Transverse colon (tissue), 4 donors: ENCODE measurements around the gene NFE2L3. TPM values are rescaled to one million over a fixed set of nuclear protein-coding genes. Genes with fewer than 3 reads are reported as not detected.
"Not testable (repeated sequence)": the region's sequence is repeated elsewhere in the genome, so short reads cannot be mapped to it uniquely, and the experiment has no call there.

ENCODE experiments used
- DNase-seq: peaks from one replicate; pipeline ENCODE4 v3.0.0-alpha.2; 2019
- H3K27ac ChIP-seq, 4 donors: fragments of 200-600 bp; sonication (generic); 2 replicates each; pipeline ENCODE4 v1.5.1; 2016 to 2018; ENCODE audit warnings: inconsistent platforms in 4 of 4
- H3K27me3 ChIP-seq: fragments of 200-600 bp; sonication (generic); 2 replicates; pipeline ENCODE4 v1.5.1; 2017; ENCODE audit warnings: inconsistent platforms
- H3K36me3 ChIP-seq, 4 donors: fragments of 200-600 bp; sonication (generic); 2 replicates each; pipeline ENCODE4 v1.5.1; 2017 to 2019; ENCODE audit warnings: inconsistent platforms in 4 of 4
- H3K4me1 ChIP-seq, 4 donors: fragments of 200-600 bp; sonication (generic); 2 replicates each; pipeline ENCODE4 v1.5.1; 2017 to 2020; ENCODE audit warnings: inconsistent platforms in 4 of 4
- H3K4me3 ChIP-seq, 4 donors: fragments of 200-600 bp; sonication (generic); 1 replicate in 1 of 4; 2 replicates in 3 of 4; pipeline versions ENCODE4 v1.5.1 to v1.6.1; 2017 to 2019; ENCODE audit warnings: inconsistent platforms in 4 of 4
- H3K9me3 ChIP-seq, 2 donors: fragments of 200-600 bp; sonication (generic); 2 replicates each; pipeline ENCODE4 v1.5.1; 2017 to 2019; ENCODE audit warnings: inconsistent platforms in 2 of 2
- EP300 ChIP-seq: sonication (generic); formaldehyde crosslinking; IDR thresholded peaks from one replicate; pipeline ENCODE4 v1.6.1; 2017; ENCODE audit warnings: antibody characterized with exemption, low read depth
- POLR2A ChIP-seq: fragments of 450-650 bp; IDR thresholded peaks from one replicate; pipeline ENCODE4 v1.6.1; 2016; ENCODE audit warnings: antibody characterized with exemption, mild to moderate bottlenecking, moderate library complexity
- POLR2AphosphoS5 ChIP-seq, 3 donors: sonication (generic); formaldehyde crosslinking; IDR thresholded peaks; one replicate each; pipeline ENCODE4 v1.6.1; 2016; ENCODE audit warnings: antibody characterized with exemption in 3 of 3
- WGBS, 2 donors: methylation state at CpG; one replicate each; pipeline ENCODE4 v1.1.5; 2018; ENCODE audit warnings: low coverage in 1 of 2; 5-methylcytosine and 5-hydroxymethylcytosine counted together
- in situ Hi-C, 4 donors: fragments of 200-750 bp; cut with MboI; loops; one replicate each; pipeline versions ENCODE4 v1.15.0 to v1.15.1; 2017; ENCODE audit warnings: low sequenced_read_pairs in 3 of 4, low pct_ligation_motif_present in 1 of 4, low pct_unique_long_range_greater_than_20kb in 1 of 4
- intact Hi-C: fragments of 100-400 bp; cut with DNase I; formaldehyde crosslinking; loops from one replicate; pipeline ENCODE4 v1.15.1; 2023; ENCODE audit warnings: low total_unique reads
- total RNA-seq, 4 donors: library from RNA; depleted of rRNA; stranded (reverse); fragments of >200 nt; gene quantifications; one replicate each; pipeline ENCODE4 v1.1.0, GENCODE V29; 2016
- TF ChIP-seq, protein P1 (sequence below), 5 experiments: fragments of 200-600 bp in 3 of 5; fragments of 450-650 bp in 2 of 5; sonication (generic) in 3 of 5; IDR thresholded peaks; 1 replicate in 2 of 5; 2 replicates in 3 of 5; pipeline ENCODE4 v1.5.1; 2016 to 2017; ENCODE audit warnings: antibody characterized with exemption in 5 of 5, inconsistent platforms in 3 of 5, mild to moderate bottlenecking in 2 of 5, moderate library complexity in 1 of 5

NFE2L3 gene
- total RNA-seq, 4 donors from 2014 or later: 1.4 to 11.4 (median 6.6) TPM

DNA sequence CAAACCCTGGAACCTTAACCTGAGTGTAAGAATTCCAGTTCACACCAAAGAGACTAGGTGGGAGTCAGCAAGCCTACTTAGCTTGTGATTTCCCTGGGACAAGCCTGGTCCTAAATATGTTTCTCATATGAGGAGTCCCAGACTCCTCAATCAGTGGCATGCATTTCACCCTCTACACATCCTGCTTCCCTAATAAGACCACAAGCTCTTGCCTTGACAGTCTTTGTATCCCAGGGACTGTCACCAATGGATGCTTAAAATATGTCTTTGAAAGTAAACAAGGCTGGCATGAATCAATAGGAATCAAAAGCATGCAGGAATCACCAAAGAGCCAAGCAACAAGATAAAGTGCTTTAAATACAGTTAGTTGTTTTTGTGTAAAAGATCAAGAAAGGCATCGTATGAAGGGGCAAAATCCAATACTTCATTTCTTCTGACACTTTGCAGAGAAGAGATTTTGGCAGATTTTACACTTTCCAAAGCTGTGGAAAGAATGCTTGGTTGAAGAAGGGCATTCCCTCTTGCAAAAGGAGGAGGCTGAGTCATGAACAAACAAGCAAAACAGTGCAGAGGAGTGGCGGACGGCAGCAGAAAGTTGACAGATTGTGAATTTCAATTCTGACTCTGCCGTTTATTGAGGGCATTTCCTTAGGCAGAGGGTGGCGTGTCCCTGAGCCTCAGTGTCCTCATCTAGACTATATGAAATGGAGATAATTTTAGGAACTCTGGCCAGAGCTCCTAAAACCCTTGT lies 8.5 kb upstream of the NFE2L3 start:
- TF ChIP-seq, protein P1, sequence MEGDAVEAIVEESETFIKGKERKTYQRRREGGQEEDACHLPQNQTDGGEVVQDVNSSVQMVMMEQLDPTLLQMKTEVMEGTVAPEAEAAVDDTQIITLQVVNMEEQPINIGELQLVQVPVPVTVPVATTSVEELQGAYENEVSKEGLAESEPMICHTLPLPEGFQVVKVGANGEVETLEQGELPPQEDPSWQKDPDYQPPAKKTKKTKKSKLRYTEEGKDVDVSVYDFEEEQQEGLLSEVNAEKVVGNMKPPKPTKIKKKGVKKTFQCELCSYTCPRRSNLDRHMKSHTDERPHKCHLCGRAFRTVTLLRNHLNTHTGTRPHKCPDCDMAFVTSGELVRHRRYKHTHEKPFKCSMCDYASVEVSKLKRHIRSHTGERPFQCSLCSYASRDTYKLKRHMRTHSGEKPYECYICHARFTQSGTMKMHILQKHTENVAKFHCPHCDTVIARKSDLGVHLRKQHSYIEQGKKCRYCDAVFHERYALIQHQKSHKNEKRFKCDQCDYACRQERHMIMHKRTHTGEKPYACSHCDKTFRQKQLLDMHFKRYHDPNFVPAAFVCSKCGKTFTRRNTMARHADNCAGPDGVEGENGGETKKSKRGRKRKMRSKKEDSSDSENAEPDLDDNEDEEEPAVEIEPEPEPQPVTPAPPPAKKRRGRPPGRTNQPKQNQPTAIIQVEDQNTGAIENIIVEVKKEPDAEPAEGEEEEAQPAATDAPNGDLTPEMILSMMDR (IDR thresholded peaks at IDR 0.05): no peak
- TF ChIP-seq POLR2A (no peak), POLR2AphosphoS5 (IDR thresholded peaks at IDR 0.05) (no peak), EP300 (no peak)
- 64 to 89% methylated on average over 1 to 5 of the region's 5 CpGs for WGBS, 2 donors

DNA sequence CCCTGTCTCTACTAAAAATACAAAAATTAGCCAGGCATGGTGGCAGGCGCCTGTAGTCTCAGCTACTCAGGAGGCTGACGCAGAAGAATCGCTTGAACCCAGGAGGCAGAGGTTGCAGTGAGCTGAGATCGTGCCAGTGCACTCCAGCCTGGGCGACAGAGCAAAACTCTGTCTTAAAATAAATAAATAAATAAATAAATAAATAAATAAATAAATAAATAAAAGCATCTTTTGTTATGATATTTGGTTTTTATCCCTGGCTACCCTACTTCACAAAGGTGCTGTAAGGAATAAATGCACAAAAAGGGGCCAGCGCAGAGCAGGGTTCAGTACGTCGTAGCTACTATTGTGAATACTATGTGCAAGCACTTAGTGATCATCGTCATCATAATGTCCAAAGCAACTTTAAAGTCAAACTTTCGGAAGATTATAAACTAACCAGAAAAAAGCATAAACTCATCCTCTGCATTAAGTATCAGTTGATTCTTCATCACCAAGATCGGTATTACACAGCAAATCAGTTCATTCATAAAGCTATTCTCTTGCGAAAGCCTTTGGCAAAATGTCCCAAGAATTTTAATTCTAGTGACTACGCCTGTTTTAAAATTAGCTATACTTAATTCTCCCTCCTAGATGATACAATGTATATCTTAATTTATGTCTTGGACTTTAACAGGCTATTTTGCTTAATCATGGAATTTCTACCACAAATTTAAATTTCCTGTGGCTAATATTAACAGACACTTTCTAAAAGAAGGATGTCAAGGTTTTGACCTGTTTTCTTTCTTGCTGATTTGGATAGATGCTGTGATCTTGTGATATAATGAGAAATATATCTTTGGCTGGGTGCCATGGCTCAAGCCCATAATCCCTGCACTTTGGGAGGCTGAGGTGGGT lies 7.6 kb upstream of the NFE2L3 start:
- Histone ChIP-seq H3K36me3 (no peaks in the 10 kb centered on the region), H3K4me1 (no peaks in the 10 kb centered on the region), H3K4me3 (no peak overlapping the region), H3K27me3 (no peaks in the 10 kb centered on the region), H3K9me3 (no peaks in the 10 kb centered on the region), H3K27ac (no peak overlapping the region)
- intact Hi-C loops: no loop called here
- WGBS, 2 donors: 87 to 89% methylated on average over 13 of the region's 13 CpGs
- DNase-seq: no peak
- in situ Hi-C loops: no loop called here
- TF ChIP-seq, protein P1 (IDR thresholded peaks at IDR 0.05): no peak
- TF ChIP-seq EP300 (no peak), POLR2A (no peak), POLR2AphosphoS5 (IDR thresholded peaks at IDR 0.05) (no peak)

More for the DNA sequence above, 8.5 kb upstream of the NFE2L3 start:
- H3K27me3 ChIP-seq: no peaks in the 10 kb centered on the region
- no peak for DNase-seq
- H3K36me3 ChIP-seq: no peaks in the 10 kb centered on the region
- H3K27ac ChIP-seq: no peak overlapping the region
- H3K4me1 ChIP-seq: no peaks in the 10 kb centered on the region
- no peak overlapping the region for H3K4me3 ChIP-seq
- in situ Hi-C loops (no loop called here), intact Hi-C loops (no loop called here)
- H3K9me3 ChIP-seq: no peaks in the 10 kb centered on the region

DNA sequence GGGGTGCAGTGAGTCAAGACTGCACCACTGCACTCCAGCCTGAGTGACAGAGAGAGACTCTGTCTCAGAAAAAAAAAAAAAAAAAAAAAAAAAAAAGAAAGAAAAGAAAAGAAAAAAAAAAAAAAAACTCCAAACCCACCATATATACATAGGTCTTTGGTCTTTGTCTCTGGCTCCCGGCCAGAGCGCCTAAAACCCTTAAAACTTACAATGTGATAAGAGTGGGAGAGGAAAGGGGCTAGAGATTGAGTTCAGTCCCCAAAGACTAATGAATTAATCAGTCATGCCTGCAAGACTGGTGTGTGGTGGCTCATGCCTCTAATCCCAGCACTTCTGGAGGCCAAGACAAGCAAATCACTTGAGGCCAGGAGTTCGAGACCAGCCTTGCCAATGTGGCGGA lies 6.8 kb upstream of the NFE2L3 start:
- in situ Hi-C loops: no loop called here

DNA sequence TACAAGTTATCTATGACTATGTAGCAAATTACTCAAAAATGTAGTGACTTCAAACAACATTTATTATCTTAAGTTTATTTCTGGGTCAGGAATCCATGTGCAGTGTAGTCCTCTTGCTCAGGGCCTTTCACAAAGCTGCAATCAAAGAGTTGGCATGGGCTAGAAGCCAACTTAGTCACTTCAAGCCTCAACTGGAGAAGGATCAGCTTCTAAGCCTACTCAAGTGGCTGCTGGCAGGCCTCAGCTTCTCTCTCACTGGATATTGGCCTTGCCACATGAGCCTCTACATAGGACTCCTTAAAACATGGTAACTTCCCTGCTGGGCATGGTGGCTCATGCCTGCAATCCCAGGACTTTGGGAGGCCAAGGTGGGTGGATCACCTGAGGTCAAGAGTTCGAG lies 5.0 kb upstream of the NFE2L3 start:
- Histone ChIP-seq H3K36me3 (no peaks in the 10 kb centered on the region), H3K27ac (no peak overlapping the region), H3K27me3 (no peaks in the 10 kb centered on the region), H3K4me1 (no peaks in the 10 kb centered on the region), H3K9me3 (no peaks in the 10 kb centered on the region), H3K4me3 (no peak overlapping the region)
- in situ Hi-C loops: no loop called here
- intact Hi-C loops: no loop called here
- 100% methylated on average over 1 of the region's 1 CpG; no CpG with 5 or more reads in 1 of the 2 donors for WGBS, 2 donors
- DNase-seq: no peak
- TF ChIP-seq POLR2AphosphoS5 (IDR thresholded peaks at IDR 0.05) (no peak), POLR2A (no peak), EP300 (no peak)
- TF ChIP-seq, protein P1 (IDR thresholded peaks at IDR 0.05): no peak

More for the DNA sequence above, 6.8 kb upstream of the NFE2L3 start:
- Histone ChIP-seq H3K36me3 (no peaks in the 10 kb centered on the region), H3K4me1 (no peaks in the 10 kb centered on the region), H3K4me3 (no peak overlapping the region), H3K27me3 (no peaks in the 10 kb centered on the region), H3K9me3 (no peaks in the 10 kb centered on the region), H3K27ac (no peak overlapping the region)
- intact Hi-C loops: no loop called here
- 90 to 94% methylated on average over 4 of the region's 4 CpGs for WGBS, 2 donors
- DNase-seq: no peak
- no peak for TF ChIP-seq POLR2AphosphoS5 (IDR thresholded peaks at IDR 0.05)
- no peak for TF ChIP-seq POLR2A
- TF ChIP-seq EP300: no peak
- TF ChIP-seq, protein P1 (IDR thresholded peaks at IDR 0.05): no peak

DNA sequence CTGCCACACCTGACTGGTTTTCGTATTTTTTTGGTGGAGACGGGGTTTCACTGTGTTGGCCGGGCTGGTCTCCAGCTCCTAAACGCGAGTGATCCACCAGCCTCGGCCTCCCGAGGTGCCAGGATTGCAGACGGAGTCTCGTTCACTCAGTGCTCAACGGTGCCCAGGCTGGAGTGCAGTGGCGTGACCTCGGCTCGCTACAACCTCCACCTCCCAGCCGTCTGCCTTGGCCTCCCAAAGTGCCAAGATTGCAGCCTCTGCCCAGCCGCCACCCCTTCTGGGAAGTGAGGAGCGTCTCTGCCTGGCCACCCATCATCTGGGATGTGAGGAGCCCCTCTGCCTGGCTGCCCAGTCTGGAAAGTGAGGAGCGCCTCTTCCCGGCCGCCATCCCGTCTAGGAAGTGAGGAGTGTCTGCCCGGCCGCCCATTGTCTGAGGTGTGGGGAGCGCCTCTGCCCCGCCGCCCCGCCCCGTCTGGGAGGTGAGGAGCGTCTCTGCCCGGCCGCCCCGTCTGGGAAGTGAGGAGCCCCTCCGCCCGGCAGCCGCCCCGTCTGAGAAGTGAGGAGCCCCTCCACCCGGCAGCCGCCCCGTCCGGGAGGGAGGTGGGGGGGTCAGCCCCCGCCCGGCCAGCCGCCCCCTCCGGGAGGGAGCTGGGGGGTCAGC lies 4.2 kb upstream of the NFE2L3 start:
- H3K4me3 ChIP-seq, H3K4me1 ChIP-seq, H3K27me3 ChIP-seq, H3K9me3 ChIP-seq, in situ Hi-C loops, H3K36me3 ChIP-seq, intact Hi-C loops, H3K27ac ChIP-seq, DNase-seq: not testable (repeated sequence)
- 93 to 96% methylated on average over 7 to 30 of the region's 43 CpGs for WGBS, 2 donors

DNA sequence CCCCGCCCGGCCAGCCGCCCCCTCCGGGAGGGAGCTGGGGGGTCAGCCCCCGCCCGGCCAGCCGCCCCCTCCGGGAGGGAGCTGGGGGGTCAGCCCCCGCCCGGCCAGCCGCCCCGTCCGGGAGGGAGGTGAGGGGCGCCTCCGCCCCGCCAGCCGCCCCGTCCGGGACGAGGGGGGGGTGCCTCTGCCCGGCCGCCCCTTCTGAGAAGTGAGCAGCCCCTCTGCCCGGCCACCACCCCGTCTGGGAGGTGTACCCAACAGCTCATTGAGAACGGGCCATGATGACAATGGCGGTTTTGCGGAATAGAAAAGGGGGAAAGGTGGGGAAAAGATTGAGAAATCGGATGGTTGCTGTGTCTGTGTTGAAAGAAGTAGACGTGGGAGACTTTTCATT lies 3.7 kb upstream of the NFE2L3 start:
- H3K4me1 ChIP-seq, H3K36me3 ChIP-seq, H3K4me3 ChIP-seq, H3K9me3 ChIP-seq, in situ Hi-C loops, H3K27ac ChIP-seq, H3K27me3 ChIP-seq, intact Hi-C loops, DNase-seq: not testable (repeated sequence)
- 90% methylated on average over 9 of the region's 29 CpGs; no CpG with 5 or more reads in 1 of the 2 donors for WGBS, 2 donors
